ENCODE results near the gene GPA33.

DNA sequence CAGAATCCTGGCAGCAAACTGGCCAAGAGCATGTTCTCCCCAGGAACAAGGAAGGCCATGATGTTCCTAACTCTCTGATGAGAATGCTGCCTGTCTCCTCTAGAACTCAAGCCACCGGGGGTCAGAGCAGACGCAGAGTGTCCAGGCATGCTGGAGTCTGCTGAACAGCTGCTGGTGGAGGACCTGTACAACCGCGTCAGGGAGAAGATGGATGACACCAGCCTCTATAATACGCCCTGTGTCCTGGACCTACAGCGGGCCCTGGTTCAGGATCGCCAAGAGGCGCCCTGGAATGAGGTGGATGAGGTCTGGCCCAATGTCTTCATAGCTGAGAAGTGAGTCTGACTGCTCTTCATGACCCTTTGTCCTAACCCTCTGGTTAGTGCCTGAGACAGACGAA, 27.0 kb upstream of the GPA33 start:
- TF ChIP-seq RFX5 (IDR thresholded peaks at IDR 0.05; ENCODE audit: low read depth, low read length) (no peak), ESRRA (IDR thresholded peaks at IDR 0.05; ENCODE audit: low read length) (no peak), ZNF24 (IDR thresholded peaks at IDR 0.05) (no peak), SP1 (IDR thresholded peaks at IDR 0.05; ENCODE audit: low read depth, low read length) (no peak), EZH2 (IDR thresholded peaks at IDR 0.05; ENCODE audit: borderline replicate concordance, control insufficient read depth, low read depth, low read length) (no peak), POLR2A (IDR thresholded peaks at IDR 0.05; ENCODE audit: low read depth, low read length) (no peak), SIX5 (IDR thresholded peaks at IDR 0.05; ENCODE audit: low read depth, low read length, severe bottlenecking) (no peak), ZNF217 (IDR thresholded peaks at IDR 0.05) (no peak), CHD2 (IDR thresholded peaks at IDR 0.05; ENCODE audit: borderline replicate concordance, low read depth, low read length) (no peak), EP300 (IDR thresholded peaks at IDR 0.05; ENCODE audit: borderline replicate concordance in 1 of 2, control insufficient read depth in 1 of 2, low read depth in 2 of 2, low read length in 2 of 2) (no peak)
- TF ChIP-seq, protein P1, sequence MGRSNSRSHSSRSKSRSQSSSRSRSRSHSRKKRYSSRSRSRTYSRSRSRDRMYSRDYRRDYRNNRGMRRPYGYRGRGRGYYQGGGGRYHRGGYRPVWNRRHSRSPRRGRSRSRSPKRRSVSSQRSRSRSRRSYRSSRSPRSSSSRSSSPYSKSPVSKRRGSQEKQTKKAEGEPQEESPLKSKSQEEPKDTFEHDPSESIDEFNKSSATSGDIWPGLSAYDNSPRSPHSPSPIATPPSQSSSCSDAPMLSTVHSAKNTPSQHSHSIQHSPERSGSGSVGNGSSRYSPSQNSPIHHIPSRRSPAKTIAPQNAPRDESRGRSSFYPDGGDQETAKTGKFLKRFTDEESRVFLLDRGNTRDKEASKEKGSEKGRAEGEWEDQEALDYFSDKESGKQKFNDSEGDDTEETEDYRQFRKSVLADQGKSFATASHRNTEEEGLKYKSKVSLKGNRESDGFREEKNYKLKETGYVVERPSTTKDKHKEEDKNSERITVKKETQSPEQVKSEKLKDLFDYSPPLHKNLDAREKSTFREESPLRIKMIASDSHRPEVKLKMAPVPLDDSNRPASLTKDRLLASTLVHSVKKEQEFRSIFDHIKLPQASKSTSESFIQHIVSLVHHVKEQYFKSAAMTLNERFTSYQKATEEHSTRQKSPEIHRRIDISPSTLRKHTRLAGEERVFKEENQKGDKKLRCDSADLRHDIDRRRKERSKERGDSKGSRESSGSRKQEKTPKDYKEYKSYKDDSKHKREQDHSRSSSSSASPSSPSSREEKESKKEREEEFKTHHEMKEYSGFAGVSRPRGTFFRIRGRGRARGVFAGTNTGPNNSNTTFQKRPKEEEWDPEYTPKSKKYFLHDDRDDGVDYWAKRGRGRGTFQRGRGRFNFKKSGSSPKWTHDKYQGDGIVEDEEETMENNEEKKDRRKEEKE (IDR thresholded peaks at IDR 0.05): no peak
- TF ChIP-seq, protein P2, sequence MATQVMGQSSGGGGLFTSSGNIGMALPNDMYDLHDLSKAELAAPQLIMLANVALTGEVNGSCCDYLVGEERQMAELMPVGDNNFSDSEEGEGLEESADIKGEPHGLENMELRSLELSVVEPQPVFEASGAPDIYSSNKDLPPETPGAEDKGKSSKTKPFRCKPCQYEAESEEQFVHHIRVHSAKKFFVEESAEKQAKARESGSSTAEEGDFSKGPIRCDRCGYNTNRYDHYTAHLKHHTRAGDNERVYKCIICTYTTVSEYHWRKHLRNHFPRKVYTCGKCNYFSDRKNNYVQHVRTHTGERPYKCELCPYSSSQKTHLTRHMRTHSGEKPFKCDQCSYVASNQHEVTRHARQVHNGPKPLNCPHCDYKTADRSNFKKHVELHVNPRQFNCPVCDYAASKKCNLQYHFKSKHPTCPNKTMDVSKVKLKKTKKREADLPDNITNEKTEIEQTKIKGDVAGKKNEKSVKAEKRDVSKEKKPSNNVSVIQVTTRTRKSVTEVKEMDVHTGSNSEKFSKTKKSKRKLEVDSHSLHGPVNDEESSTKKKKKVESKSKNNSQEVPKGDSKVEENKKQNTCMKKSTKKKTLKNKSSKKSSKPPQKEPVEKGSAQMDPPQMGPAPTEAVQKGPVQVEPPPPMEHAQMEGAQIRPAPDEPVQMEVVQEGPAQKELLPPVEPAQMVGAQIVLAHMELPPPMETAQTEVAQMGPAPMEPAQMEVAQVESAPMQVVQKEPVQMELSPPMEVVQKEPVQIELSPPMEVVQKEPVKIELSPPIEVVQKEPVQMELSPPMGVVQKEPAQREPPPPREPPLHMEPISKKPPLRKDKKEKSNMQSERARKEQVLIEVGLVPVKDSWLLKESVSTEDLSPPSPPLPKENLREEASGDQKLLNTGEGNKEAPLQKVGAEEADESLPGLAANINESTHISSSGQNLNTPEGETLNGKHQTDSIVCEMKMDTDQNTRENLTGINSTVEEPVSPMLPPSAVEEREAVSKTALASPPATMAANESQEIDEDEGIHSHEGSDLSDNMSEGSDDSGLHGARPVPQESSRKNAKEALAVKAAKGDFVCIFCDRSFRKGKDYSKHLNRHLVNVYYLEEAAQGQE (IDR thresholded peaks at IDR 0.05; ENCODE audit: low read depth, low read length): no peak
- TF ChIP-seq, protein P3, sequence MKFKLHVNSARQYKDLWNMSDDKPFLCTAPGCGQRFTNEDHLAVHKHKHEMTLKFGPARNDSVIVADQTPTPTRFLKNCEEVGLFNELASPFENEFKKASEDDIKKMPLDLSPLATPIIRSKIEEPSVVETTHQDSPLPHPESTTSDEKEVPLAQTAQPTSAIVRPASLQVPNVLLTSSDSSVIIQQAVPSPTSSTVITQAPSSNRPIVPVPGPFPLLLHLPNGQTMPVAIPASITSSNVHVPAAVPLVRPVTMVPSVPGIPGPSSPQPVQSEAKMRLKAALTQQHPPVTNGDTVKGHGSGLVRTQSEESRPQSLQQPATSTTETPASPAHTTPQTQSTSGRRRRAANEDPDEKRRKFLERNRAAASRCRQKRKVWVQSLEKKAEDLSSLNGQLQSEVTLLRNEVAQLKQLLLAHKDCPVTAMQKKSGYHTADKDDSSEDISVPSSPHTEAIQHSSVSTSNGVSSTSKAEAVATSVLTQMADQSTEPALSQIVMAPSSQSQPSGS (IDR thresholded peaks at IDR 0.05; ENCODE audit: low read length): no peak
